Occipital lobe (tissue), 2 donors: Measurements from ENCODE around the gene ADARB2. TPM values are rescaled to one million over a fixed set of nuclear protein-coding genes. Genes with fewer than 3 reads are reported as not detected.
"Not testable (repeated sequence)": the region's sequence is repeated elsewhere in the genome, so short reads cannot be mapped to it uniquely, and the experiment has no call there.

Experiments used
- DNase-seq: peaks from one replicate; lab custom pipeline; 2025; lab: John Stamatoyannopoulos, UW
- total RNA-seq: library from RNA; depleted of rRNA; stranded (reverse); fragments of >200 nt; gene quantifications from one replicate; pipeline ENCODE4 v1.2.3, GENCODE V29; 2014

ADARB2 gene
- total RNA-seq, 1 donor from 2014 or later: 4.8 TPM

DNA sequence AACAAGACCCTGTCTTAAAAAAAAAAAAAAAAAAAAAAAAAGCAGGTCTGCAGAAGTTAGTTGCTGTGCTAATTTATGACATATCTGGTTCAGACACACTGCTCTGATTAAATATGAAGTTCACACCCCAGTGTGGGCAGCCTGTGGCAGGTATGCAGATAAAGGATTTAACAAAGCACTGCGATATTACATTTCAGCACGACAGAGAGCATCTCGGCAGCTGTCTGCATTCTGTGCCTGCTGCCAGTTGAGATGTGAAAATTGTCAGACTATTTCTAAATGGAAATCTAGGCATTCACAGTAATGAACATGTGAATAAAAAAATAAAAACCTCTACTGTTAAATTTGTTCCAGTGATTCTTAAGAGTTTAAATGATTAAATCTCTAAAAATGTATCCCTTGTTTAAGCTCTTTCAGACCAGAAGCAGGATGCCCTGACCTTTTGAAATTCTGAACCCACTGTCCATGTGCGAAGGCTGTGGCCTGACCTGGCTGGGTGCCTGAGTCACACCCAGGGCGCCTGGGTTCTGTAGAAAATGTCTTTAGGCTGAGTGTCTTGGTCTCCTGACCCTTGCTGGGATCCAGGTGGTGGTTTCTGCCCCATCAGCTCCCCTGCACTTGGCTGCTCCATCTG, 408.2 kb downstream of the ADARB2 start:
- no peak for DNase-seq

DNA sequence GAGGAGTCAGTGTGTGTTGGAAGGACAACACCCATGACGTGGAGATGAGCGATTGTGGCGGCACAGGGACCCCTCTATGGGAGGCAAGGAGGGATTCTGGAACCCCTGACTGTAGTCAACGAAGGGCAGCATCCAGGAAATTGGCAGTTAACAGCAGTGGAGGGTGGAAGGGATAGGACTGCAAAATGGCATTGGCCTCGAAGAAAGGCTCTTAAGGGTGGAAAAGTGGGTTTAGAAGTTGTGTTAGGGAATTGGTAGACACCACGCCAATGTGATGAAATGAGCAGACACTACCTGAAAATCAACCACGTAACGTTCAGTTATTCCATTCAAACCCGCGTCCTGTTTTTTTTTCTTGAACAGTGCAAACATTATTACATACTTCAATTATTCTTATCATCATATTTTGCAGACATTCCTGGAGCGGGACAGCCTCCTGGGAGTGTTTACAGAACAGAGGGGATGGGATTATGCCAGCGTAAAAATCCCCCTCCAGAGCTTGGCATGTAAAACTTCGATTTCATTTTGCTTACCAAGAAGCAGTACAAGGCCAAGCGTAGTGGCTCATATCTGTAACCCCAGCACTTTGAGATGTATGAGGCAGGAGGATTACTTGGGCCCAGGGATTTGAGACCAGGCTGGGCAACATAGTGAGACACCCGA, 409.0 kb downstream of the ADARB2 start:
- no peak for DNase-seq

DNA sequence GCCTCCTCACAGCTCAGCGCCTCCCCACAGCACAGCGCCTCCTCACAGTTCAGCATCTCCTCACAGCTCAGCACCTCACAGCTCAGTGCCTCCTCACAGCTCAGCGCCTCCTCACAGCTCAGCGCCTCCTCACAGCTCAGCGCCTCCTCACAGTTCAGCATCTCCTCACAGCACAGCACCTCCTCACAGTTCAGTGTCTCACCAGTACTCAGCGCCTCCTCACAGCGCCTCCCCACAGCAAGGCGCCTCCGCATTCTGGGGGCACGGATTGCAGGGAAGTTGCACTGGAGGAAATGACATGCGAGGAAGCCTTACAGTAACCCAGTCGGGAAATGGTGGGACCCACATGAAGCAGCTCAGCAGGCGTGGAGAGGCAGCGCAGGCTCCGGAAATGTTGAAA, 409.6 kb downstream of the ADARB2 start:
- no peak for DNase-seq

DNA sequence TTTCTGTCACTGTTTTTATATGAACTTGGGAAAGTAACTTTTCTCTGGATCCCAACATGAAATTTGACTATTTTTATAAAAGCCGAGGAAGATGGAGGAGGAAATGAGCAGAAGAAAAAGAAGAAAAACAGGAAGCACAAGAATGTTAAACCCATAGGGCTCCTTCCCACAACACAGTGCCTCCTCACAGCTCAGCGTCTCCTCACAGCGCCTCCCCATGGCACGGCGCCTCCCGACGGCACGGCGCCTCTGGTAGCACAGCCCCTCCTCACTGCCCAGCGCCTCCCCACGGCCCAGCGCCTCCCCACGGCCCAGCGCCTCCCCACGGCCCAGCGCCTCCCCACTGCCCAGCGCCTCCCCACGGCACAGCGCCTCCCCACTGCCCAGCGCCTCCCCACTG, 410.8 kb downstream of the ADARB2 start:
- not testable (repeated sequence) for DNase-seq

DNA sequence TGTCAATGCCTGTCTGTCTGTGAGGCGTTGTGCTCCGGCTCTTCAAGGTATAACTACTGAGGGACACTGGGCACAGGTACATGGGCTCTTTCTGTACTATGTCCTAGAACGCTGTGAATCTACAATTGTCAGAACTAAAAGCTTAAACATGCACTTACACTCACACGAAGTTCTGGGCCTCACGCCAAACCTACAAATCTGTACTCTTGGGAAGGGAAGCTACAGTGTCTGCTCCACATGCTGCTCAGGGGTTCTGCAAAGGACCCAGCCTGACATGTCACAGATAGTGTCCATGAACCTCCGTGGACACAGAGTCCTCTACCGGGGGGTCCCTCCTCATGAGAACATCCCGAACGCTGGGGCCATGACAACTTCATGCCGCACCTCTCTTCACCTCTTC, 412.4 kb downstream of the ADARB2 start:
- DNase-seq: no peak

DNA sequence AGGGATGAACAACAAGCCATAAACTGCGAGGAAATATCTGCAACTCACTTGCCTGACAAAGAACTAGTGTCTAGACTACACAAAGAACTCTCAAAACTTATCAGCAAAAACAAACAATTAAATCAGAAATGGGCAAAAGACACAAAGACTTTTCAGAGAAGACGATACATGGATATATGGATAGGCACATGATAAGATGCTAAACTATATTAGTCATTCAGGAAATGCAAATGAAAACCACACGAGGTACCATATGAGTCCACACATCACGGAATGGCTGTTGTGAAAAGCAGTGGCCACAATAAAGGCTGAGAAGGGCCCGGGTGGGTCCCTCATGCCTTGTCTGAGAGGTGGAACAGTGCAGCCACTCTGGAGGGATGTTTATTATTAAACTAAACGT, 413.4 kb downstream of the ADARB2 start:
- no peak for DNase-seq

DNA sequence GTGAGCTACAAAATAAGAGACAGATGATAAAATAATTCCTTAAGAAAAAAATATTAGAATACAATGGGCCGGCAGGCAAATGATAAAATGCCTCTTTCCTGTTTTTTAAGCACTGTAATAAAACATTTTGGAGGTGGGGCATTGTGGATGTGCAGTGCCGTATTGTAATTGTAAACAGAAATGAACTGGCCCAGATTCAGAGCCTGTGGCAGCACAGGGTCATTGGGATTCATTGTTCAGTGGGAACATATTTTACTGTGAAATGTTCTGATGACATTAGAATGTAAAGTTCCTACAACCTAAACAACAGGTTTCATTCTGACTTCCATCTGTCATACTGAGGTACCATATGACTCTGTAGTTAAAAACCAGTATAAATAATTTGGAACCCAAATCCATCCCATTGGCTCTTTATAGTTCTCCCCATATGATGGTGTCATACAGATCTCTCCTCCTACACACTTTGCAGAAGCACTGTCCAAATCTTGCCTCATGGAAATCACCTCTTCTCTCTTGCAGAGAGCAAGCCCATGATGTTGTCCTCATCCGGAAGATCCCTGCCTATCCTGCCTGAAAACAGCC, 416.5 kb downstream of the ADARB2 start:
- no peak for DNase-seq

DNA sequence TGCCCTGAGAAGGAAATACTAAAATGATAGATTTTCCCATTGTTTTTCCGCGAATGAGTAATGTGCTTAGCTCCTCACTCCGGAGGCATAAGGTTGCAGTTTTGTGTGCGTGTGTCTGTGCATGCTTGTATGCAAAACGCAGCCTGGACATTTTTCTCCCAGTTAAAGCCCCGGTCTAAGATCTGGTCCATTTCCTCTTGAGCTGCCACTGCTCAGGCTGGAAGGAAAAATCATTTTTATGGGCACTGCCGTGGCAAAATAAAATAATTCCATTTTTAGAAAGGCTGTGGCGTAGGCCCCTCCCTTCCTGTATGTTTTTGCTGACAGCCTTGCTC, 420.5 kb downstream of the ADARB2 start:
- no peak for DNase-seq

DNA sequence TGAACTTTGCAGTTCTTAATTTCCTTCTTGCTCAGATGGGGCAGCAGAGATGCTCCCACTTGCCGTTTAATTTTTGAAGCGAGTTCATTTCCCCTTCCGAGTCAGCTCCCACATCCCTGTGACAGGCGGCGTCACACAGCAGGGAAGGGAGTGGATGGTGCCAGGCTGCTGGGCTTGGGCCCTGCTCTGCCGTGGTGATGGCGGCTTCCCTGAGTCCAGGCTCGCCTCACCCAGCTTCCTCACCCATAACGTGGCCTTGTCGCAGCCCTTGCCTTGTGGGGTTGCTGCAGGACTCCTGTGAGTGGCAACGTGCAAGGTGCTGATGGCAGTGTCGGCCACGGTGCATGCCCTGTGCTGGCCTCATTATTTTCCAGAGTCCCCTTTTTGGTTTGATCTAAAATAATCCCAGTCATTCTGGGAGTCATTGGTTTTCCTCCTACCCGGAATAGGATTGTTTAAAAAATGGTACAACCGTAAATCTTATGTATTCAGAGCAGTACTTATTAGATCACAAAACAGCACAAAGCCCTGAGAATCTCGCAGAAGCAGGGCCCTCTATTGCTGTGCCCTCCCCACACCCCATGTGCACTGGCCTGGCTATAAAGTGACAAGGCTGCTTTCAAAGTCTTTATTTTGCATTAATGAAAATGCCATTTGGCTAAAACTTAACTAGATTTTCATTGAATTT, 421.1 kb downstream of the ADARB2 start:
- no peak for DNase-seq

DNA sequence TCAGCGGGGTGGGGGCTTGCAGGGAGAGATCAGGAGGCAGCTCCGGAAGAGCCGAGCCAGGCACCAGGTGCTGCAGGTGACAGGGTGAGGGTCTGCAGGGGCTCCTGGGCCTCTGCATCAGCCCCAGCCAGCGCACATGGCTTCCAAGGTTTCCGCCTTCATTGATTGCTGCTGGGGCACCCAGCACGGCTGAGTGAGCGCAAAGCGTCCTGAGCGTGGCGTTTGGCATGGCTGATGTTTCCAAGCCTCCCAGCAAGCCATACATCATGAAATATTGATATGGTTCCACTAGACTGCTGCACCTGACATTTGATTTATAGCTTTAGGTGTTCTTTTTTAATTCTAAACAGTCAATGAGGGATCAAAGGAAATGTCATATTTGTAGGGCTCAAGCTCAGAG, 422.1 kb downstream of the ADARB2 start:
- DNase-seq: no peak

DNA sequence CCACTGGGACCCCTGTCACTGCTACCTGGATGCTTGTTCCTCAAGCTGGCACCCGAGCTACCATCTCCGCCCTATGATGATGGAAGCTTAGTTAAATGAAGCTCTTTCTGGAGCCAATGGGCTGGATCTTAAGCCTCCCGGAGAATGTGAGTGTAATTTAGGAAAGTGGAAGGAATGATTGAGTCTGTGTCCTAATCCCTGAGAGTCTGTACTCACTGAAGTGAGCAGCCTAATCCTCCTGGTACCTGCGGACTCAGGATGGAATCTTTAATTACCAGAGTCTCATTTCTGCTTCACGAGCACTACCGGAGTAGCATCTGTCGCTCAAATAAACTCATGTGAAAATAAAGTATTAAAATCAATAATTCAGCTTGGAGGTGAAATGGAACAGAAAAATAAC, 425.6 kb downstream of the ADARB2 start:
- no peak for DNase-seq

DNA sequence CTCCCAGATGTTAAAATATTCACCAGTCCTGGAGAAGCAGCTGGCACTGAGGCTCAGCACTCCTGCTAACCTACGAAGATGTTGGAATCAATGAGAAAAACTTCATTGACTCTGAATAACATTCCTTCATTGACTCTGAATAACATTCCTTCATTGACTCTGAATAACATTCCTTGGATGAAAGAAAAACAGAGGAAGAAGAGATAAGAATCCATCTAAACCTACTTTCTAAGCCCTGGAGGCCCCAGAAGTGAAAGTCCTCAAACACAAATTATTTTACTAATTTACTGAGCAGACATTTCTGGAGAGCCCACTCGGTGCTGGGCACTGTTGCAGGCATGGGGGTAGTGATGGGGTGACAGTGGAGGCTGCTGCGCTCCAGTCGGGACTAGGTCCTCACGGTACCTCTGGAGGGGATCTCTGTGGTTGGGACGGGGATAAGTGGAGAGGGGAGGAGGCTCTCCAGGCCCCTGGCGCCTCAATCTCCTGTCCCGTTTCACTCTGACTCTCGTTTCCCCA, 427.0 kb downstream of the ADARB2 start:
- DNase-seq: no peak

DNA sequence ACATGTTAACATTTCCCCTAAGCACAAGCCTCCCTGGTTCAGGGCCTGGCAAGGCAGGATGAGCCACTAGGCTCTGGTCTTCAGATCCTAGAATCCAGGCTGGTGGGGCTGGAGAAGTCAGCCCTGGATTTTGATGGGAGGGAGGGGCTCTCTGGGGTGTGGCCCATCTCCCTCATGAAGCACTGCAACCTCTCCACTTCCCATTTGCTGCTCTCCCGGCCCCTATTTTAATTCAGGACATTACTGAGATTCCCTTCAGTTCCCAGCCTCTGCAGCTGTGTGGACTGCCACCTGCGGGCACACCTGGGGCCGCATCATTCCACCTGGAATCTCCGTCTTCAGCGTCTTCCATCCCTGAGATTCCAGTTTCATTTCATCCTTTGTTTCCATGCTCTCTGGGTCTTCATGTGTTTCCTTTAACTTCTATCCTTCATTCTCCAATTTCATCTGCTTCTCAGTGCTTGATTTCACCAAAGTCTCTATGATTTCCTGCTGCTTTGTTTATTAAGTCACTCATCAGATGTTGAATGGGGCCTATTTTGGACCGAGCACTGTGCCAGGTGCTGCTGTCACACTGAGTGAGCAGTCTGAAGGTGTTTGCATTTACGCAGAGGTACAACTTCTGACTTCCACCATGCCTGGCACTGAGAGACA, 427.6 kb downstream of the ADARB2 start:
- DNase-seq: no peak

DNA sequence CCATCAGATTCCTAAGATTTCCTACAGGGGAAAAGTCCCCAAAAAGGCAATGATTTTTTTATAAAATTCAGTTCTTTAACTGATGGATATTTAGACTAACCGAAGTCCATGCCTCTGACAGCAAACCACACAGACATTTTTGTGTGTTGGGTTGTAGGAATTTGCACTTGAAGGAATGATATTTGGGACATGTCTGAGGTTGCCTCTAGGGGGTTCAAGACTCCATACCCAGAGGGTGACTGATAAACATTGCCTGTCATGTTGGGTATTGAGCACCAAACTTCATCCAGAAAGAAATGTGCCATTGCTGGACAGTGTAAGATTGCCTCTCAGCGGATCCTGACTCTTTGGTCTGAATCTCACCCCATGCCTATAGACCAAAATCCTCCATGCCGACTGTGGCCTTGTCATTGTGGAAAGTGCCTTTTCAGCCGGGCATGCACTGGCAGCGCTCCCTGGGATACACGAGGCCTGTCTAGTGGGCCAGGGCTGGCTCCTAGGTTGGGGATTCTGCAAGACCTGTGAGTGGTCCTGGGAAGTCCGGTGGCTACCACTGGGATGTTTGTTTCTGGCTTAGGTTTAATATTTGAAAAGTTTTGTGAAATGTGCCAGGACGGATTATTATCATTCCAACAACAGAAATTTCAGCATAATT, 428.2 kb downstream of the ADARB2 start:
- DNase-seq: no peak

DNA sequence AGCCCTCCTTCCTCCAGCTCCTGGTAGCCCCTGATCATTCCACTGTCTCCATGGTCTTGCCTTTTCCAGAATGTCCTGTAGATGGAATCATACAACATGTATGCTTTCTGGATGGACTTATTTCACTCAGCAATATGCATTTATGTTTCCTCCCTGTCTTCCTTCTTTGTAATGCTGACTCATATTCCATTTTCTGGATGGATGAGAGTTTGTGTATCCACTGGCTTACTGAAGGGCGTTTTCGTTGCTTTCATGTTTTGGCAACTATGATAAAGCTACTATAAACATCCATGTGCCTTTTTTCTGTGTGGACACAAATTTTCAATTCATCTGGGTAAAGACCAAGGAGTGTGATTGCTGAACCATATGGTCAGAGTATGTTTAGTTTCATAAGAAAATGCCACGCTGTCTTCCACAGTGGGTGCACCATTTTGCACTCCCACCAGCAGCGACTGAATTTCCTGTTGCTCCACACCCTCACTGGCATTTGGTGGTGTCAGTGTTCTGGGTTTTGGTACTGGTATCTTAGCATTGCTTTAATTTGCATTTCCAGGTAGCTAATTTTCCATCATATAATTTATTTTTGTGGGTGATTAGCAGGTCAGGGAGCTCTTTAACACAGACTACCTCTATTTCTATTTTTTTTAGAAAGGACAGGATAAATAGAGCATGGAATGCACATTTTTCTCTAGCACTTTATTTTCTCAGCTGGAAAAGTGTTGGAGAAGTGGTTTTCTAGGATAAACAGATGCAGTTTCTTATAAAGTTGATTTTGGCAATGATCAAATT, 429.0 kb downstream of the ADARB2 start:
- DNase-seq: no peak

DNA sequence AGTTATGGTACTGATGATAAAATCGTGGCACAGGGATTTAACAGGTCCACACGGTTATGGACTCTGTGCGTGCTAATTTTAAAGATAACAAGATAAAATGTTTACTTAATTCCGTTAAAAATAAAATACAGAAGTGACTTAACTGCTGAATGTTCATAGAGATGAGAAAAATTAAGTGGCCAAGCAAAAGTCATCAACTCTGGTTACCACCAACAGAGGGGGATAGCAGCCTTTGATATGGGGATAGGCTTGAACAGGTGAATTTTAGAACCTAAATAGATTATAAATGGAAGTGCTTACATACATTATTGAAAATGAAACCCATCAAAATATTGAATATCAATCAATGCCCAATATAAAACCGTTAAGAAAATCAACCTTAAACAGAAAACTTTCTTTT, 436.2 kb downstream of the ADARB2 start:
- no peak for DNase-seq

DNA sequence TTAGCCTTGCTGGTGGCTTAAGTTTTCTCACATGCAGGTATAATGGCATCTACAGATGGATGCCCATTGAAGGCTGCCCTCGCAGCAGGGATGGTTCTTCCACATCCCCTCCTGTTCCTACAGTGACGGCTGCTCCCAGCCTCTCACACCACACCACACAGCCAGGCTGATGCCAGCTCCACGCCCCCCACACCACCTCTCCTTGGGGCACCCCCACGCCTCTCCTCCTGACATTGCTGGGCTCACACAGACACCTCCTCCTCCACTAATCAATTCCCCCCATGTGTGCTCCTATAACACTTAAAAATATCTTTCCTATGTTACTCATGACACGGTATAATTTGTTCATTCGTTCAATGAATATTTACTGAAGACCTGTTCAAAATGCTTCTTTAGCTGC, 437.1 kb downstream of the ADARB2 start:
- DNase-seq: no peak

DNA sequence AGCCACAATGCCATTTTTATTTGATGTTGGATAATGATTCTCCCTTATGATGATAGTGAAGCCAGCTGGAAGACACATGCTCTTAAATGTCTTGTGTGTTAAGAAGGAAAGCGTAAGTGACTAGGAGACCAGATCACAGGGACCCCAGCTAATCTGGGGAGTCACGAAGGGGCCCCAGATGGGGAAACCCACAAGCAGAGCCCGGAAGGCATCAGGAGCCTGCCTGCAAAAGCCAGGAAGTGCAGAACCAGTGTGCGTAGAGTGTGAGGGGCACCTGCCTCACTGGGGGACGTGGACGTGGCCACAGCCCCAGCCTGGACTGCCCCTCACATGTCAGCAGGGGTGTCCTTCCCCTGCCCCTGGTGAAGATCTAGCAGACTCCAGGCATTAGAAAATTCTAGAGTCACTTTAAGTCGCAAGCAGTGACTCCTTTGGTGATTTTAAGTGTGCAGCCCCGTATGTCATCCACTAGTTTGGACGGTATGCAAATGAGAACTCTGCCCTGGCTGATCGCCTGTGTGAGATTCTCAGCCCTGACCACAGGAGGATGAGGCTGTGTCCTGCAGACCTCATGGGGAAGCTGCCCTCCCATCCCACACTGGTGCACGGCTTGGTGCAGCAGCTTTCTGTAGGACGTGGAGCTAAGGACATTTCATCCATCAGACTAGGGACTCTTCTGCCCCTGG, 438.1 kb downstream of the ADARB2 start:
- no peak for DNase-seq

DNA sequence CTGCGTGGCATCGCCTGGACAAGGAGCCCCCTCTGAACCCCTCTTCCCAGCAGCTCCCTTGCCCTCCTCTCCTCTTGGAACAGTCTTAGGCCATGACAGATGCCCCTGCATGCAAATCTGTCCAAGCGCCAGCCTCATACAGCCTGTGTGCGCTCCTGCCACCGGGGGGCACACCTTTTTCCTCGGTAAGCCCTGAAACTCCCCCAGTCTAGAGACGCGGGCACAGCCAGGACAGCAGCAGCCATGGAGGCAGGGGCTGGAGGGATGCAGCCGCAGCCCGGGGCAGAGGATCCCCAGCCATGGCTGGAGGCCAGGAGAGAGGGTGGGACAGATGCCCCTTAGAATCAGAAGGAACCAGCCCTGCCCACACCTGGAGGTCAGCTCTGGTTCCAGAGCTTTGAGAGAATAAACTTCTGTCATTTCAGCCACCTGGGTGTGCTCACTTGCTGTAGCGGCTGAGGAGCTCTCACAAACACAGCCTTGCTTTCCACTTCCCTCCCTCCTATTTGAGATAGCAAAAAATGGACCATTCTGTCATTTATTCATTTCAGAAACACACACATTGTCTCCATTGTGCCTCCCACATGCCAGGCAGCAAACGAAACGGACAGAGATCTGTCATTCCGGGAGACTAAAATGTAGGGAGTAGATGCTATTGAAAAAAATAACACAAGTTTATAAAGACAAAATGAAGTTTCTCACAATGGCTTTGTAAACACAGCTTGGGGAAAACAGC, 439.6 kb downstream of the ADARB2 start:
- DNase-seq: no peak
